Mammary epithelial cell (primary cell): ENCODE results near the gene CDK5.

Source experiments
- CTCF ChIP-seq, 2 donors: IDR thresholded peaks in 1 of 2; conservative IDR thresholded peaks in 1 of 2; 2 replicates each; pipeline ENCODE4 v1.5.1; 2011 to 2012; ENCODE audit warnings: inconsistent platforms in 2 of 2, low read length in 2 of 2, mild to moderate bottlenecking in 2 of 2, control low read depth in 1 of 2, low read depth in 1 of 2; ENCODE audit not compliant: insufficient read depth in 1 of 2; ENCODE audit errors: extremely low read depth in 1 of 2
- EZH2 ChIP-seq: IDR thresholded peaks from 2 replicates; pipeline ENCODE4 v1.6.1; 2012; ENCODE audit warnings: low read length, inconsistent platforms, borderline replicate concordance

- TF ChIP-seq CTCF (conservative IDR thresholded peaks at IDR 0.05 in 1 of 2, IDR thresholded peaks at IDR 0.05 in 1 of 2; ENCODE audit: extremely low read depth in 1 of 2, insufficient read depth in 1 of 2, low read depth in 1 of 2, low read length in 2 of 2) = no peak
- TF ChIP-seq EZH2 = peak; percentile 36
Measured at GRCh38 chr7:151018421-151019129, 39.1 kb downstream of the CDK5 start.
